ENCODE data around the gene NUP107. TPM values are rescaled to one million over a fixed set of nuclear protein-coding genes. Genes with fewer than 3 reads are reported as not detected.

Gene NUP107
- total RNA-seq, 4 donors from 2014 or later: 6.4 to 29.2 (median 22.6) TPM

- in situ Hi-C loops (cut with MboI; ENCODE audit: low pct_ligation_motif_present in 1 of 4, low pct_unique_long_range_greater_than_20kb in 1 of 4, low sequenced_read_pairs in 3 of 4) (no loop called here), intact Hi-C loops (cut with DNase I; ENCODE audit: low total_unique reads) (no loop called here)
- Histone ChIP-seq H3K4me1 (no peaks in the 10 kb centered on the region), H3K36me3 (peaks cover 0 to 49% (median 20%) of the 10 kb centered on the region in 4 donors), H3K9me3 (no peaks in the 10 kb centered on the region), H3K27ac (no peak overlapping the region), H3K27me3 (no peaks in the 10 kb centered on the region), H3K4me3 (no peak overlapping the region)
- no peak for DNase-seq
- WGBS, 2 donors (ENCODE audit: low coverage in 1 of 2): 96 to 100% methylated on average over 1 to 4 of the region's 4 CpGs
- no peak for TF ChIP-seq POLR2AphosphoS5 (IDR thresholded peaks at IDR 0.05)
- no peak for TF ChIP-seq CTCF (IDR thresholded peaks at IDR 0.05)
- no peak for TF ChIP-seq EP300 (IDR thresholded peaks at IDR 0.05; ENCODE audit: low read depth)
- no peak for TF ChIP-seq POLR2A (IDR thresholded peaks at IDR 0.05)
Measured at GRCh38 chr12:68733661-68734071, 46.9 kb downstream of the NUP107 start.

- no peak for TF ChIP-seq POLR2A (IDR thresholded peaks at IDR 0.05)
- no peak for TF ChIP-seq EP300 (IDR thresholded peaks at IDR 0.05; ENCODE audit: low read depth)
- TF ChIP-seq CTCF (IDR thresholded peaks at IDR 0.05): no peak
- TF ChIP-seq POLR2AphosphoS5 (IDR thresholded peaks at IDR 0.05): no peak
- WGBS, 2 donors (ENCODE audit: low coverage in 1 of 2): 81 to 83% methylated on average over 1 to 6 of the region's 6 CpGs
- Histone ChIP-seq H3K27ac (no peak overlapping the region), H3K36me3 (peaks cover 0 to 44% (median 7%) of the 10 kb centered on the region in 4 donors), H3K4me1 (no peaks in the 10 kb centered on the region), H3K27me3 (no peaks in the 10 kb centered on the region), H3K4me3 (no peak overlapping the region), H3K9me3 (no peaks in the 10 kb centered on the region)
- intact Hi-C loops (cut with DNase I; ENCODE audit: low total_unique reads): no loop called here
- no peak for DNase-seq
- in situ Hi-C loops (cut with MboI; ENCODE audit: low pct_ligation_motif_present in 1 of 4, low pct_unique_long_range_greater_than_20kb in 1 of 4, low sequenced_read_pairs in 3 of 4): no loop called here
Measured at GRCh38 chr12:68739891-68740290, 53.1 kb downstream of the NUP107 start.

GRCh38 chr12:68743356-68743755 lies 56.6 kb downstream of the NUP107 start:
- no peak for DNase-seq
- peaks cover 0 to 28% (median 0%) of the 10 kb centered on the region in 4 donors for H3K36me3 ChIP-seq
- no peaks in the 10 kb centered on the region for H3K9me3 ChIP-seq
- in situ Hi-C loops (cut with MboI; ENCODE audit: low pct_ligation_motif_present in 1 of 4, low pct_unique_long_range_greater_than_20kb in 1 of 4, low sequenced_read_pairs in 3 of 4) (no loop called here), intact Hi-C loops (cut with DNase I; ENCODE audit: low total_unique reads) (no loop called here)
- H3K4me3 ChIP-seq: no peak overlapping the region
- peaks cover 2 to 23% (median 17%) of the 10 kb centered on the region in 4 donors for H3K4me1 ChIP-seq
- TF ChIP-seq POLR2A (IDR thresholded peaks at IDR 0.05) (no peak), CTCF (IDR thresholded peaks at IDR 0.05) (no peak), POLR2AphosphoS5 (IDR thresholded peaks at IDR 0.05) (no peak), EP300 (IDR thresholded peaks at IDR 0.05; ENCODE audit: low read depth) (no peak)
- WGBS, 2 donors (ENCODE audit: low coverage in 1 of 2): 84 to 100% methylated on average over 2 of the region's 2 CpGs
- H3K27ac ChIP-seq: no peak overlapping the region
- H3K27me3 ChIP-seq: no peaks in the 10 kb centered on the region

GRCh38 chr12:68745376-68745903 lies 58.7 kb downstream of the NUP107 start:
- H3K9me3 ChIP-seq: no peaks in the 10 kb centered on the region
- peaks cover 0 to 28% (median 0%) of the 10 kb centered on the region in 4 donors for H3K36me3 ChIP-seq
- H3K27me3 ChIP-seq: no peaks in the 10 kb centered on the region
- peaks cover 2 to 25% (median 18%) of the 10 kb centered on the region in 4 donors for H3K4me1 ChIP-seq
- H3K27ac ChIP-seq: peak overlapping the region; percentile 80 to 89 (median 86)
- intact Hi-C loops (cut with DNase I; ENCODE audit: low total_unique reads) (no loop called here), in situ Hi-C loops (cut with MboI; ENCODE audit: low pct_ligation_motif_present in 1 of 4, low pct_unique_long_range_greater_than_20kb in 1 of 4, low sequenced_read_pairs in 3 of 4) (no loop called here)
- DNase-seq: no peak
- WGBS, 2 donors (ENCODE audit: low coverage in 1 of 2): 27 to 31% methylated on average over 9 of the region's 9 CpGs
- peak overlapping the region; percentile 57 to 75 (median 70) for H3K4me3 ChIP-seq
- no peak for TF ChIP-seq POLR2A (IDR thresholded peaks at IDR 0.05)
- TF ChIP-seq EP300 (IDR thresholded peaks at IDR 0.05; ENCODE audit: low read depth): no peak
- no peak for TF ChIP-seq POLR2AphosphoS5 (IDR thresholded peaks at IDR 0.05)

Measured in transverse colon (tissue), 4 donors.